SK-N-SH (cell line): Measurements from ENCODE around the gene HSPA4. TPM values are rescaled to one million over a fixed set of nuclear protein-coding genes. Genes with fewer than 3 reads are reported as not detected.
"Not testable (repeated sequence)": the region's sequence is repeated elsewhere in the genome, so short reads cannot be mapped to it uniquely, and the experiment has no call there.

Experiments
- CTCF ChIA-PET: fragments of 300-600, 350-600 bp; formaldehyde crosslinking; extraction: SDS; loops from one replicate; lab custom pipeline; 2021; lab: Yijun Ruan, JAX
- POLR2A ChIA-PET: fragments of 350-600 bp; sonication (Branson Sonifier 250); formaldehyde crosslinking; extraction: SDS; loops from one replicate; lab custom pipeline; 2020; ENCODE audit warnings: antibody characterized with exemption, inconsistent platforms; lab: Yijun Ruan, JAX
- DNase-seq: peaks from one replicate; pipeline ENCODE4 v3.0.0; 2012
- H2AFZ ChIP-seq: fragments of 200-600 bp; sonication (generic); 2 replicates; pipeline ENCODE4 v1.8.1; 2016; ENCODE audit warnings: antibody characterized with exemption, mild to moderate bottlenecking, low read depth
- H3F3A ChIP-seq: fragments of 200-600 bp; sonication (generic); replicated peaks from 2 replicates; pipeline ENCODE3; 2016; ENCODE audit warnings: antibody characterized with exemption, mild to moderate bottlenecking; ENCODE audit not compliant: insufficient read depth
- H3K27ac ChIP-seq, 2 experiments: fragments of 200-500 bp in 1 of 2; fragments of 200-600 bp in 1 of 2; sonication (Bioruptor generic) in 1 of 2; sonication (generic), shearing (Covaris generic) in 1 of 2; 2 replicates each; pipeline versions ENCODE4 v1.5.1 to v1.6.1; 2014 to 2016; ENCODE audit warnings: low read depth in 2 of 2, inconsistent platforms in 1 of 2, low read length in 1 of 2, mild to moderate bottlenecking in 1 of 2, mixed read lengths in 1 of 2
- H3K27me3 ChIP-seq: fragments of 200-600 bp; sonication (generic), shearing (Covaris generic); 2 replicates; pipeline ENCODE4 v1.6.1; 2016; ENCODE audit warnings: mixed run types; ENCODE audit not compliant: insufficient read depth
- H3K36me3 ChIP-seq, 2 experiments: fragments of 200-500 bp in 1 of 2; fragments of 200-600 bp in 1 of 2; sonication (Bioruptor generic) in 1 of 2; sonication (generic) in 1 of 2; replicated peaks in 1 of 2; 2 replicates each; pipeline versions ENCODE3 to v1.5.1; 2014 to 2016; ENCODE audit warnings: low read length in 1 of 2, mild to moderate bottlenecking in 1 of 2; ENCODE audit not compliant: insufficient read depth in 2 of 2, control insufficient read depth in 1 of 2
- H3K4me1 ChIP-seq, 2 experiments: fragments of 200-500 bp in 1 of 2; fragments of 200-600 bp in 1 of 2; sonication (Bioruptor generic) in 1 of 2; sonication (generic), shearing (Covaris generic) in 1 of 2; 2 replicates each; pipeline versions ENCODE4 v1.5.1 to v1.6.1; 2014 to 2016; ENCODE audit warnings: low read depth in 1 of 2, low read length in 1 of 2, mixed run types in 1 of 2; ENCODE audit not compliant: insufficient read depth in 2 of 2, control insufficient read depth in 1 of 2
- H3K4me2 ChIP-seq: fragments of 200-600 bp; sonication (generic), shearing (Covaris generic); 2 replicates; pipeline ENCODE4 v1.6.1; 2017; ENCODE audit warnings: mixed run types
- H3K4me3 ChIP-seq, 2 experiments: fragments of 200-500 bp in 1 of 2; fragments of 200-600 bp in 1 of 2; sonication (Bioruptor generic) in 1 of 2; sonication (generic), shearing (Covaris generic) in 1 of 2; 2 replicates each; pipeline versions ENCODE4 v1.5.1 to v1.8.1; 2014 to 2016; ENCODE audit warnings: low read depth in 2 of 2, inconsistent platforms in 1 of 2, low read length in 1 of 2, mild to moderate bottlenecking in 1 of 2, mixed read lengths in 1 of 2, moderate library complexity in 1 of 2
- H3K79me2 ChIP-seq: fragments of 200-600 bp; sonication (generic); 2 replicates; pipeline ENCODE4 v1.8.1; 2017; ENCODE audit warnings: mild to moderate bottlenecking; ENCODE audit not compliant: insufficient read depth
- H3K9ac ChIP-seq: fragments of 200-600 bp; sonication (generic); 2 replicates; pipeline ENCODE4 v1.6.1; 2017; ENCODE audit warnings: mixed run types
- H3K9me2 ChIP-seq: fragments of 200-600 bp; sonication (generic); 2 replicates; pipeline ENCODE4 v1.6.1; 2017; ENCODE audit warnings: mixed run types
- H3K9me3 ChIP-seq: fragments of 200-600 bp; sonication (generic); 2 replicates; pipeline ENCODE4 v1.6.1; 2017; ENCODE audit warnings: mixed run types, mild to moderate bottlenecking, moderate library complexity
- H4K20me1 ChIP-seq: fragments of 200-600 bp; sonication (generic); 2 replicates; pipeline ENCODE4 v1.6.1; 2017; ENCODE audit warnings: mild to moderate bottlenecking, mixed run types; ENCODE audit not compliant: insufficient read depth
- CHD2 ChIP-seq: fragments of 150-350 bp; IDR thresholded peaks from 2 replicates; pipeline ENCODE4 v1.6.1; 2018; ENCODE audit warnings: low read length; ENCODE audit not compliant: partially characterized antibody
- ELF1 ChIP-seq: IDR thresholded peaks from 2 replicates; pipeline ENCODE4 v1.4.0; 2012
- FOXJ3 ChIP-seq: sonication (generic); formaldehyde crosslinking; IDR thresholded peaks from 2 replicates; pipeline ENCODE4 v1.5.1; 2020; ENCODE audit warnings: mild to moderate bottlenecking, missing genetic modification reagents
- FOXM1 ChIP-seq: IDR thresholded peaks from 2 replicates; pipeline ENCODE4 v1.4.0; 2012; ENCODE audit warnings: low read depth, mild to moderate bottlenecking
- GABPA ChIP-seq: IDR thresholded peaks from 2 replicates; pipeline ENCODE4 v1.4.0; 2012; ENCODE audit warnings: low read depth, mild to moderate bottlenecking
- GATA2 ChIP-seq: sonication (generic); formaldehyde crosslinking; IDR thresholded peaks from 2 replicates; pipeline ENCODE4 v1.5.0; 2020; ENCODE audit warnings: mild to moderate bottlenecking, missing genetic modification reagents
- IRF3 ChIP-seq: fragments of 150-350 bp; IDR thresholded peaks from 2 replicates; pipeline ENCODE4 v1.6.1; 2016; ENCODE audit warnings: mild to moderate bottlenecking, low read depth, low read length
- JUND ChIP-seq: IDR thresholded peaks from 2 replicates; pipeline ENCODE4 v1.4.0; 2012
- MEF2A ChIP-seq: IDR thresholded peaks from 2 replicates; pipeline ENCODE4 v1.4.0; 2012; ENCODE audit warnings: low read depth, borderline replicate concordance
- NFIC ChIP-seq: IDR thresholded peaks from 2 replicates; pipeline ENCODE4 v1.4.0; 2012; ENCODE audit warnings: borderline replicate concordance
- NRF1 ChIP-seq: IDR thresholded peaks from 2 replicates; pipeline ENCODE4 v1.6.1; 2012; ENCODE audit warnings: low read depth, mild to moderate bottlenecking, low read length
- POLR2AphosphoS5 ChIP-seq: IDR thresholded peaks from 2 replicates; pipeline ENCODE4 v1.6.1; 2012; ENCODE audit warnings: low read depth, low read length
- RAD21 ChIP-seq: IDR thresholded peaks from 2 replicates; pipeline ENCODE4 v1.6.1; 2012; ENCODE audit warnings: mild to moderate bottlenecking, low read length
- RFX5 ChIP-seq: IDR thresholded peaks from 2 replicates; pipeline ENCODE4 v1.6.1; 2012; ENCODE audit warnings: mild to moderate bottlenecking, improper control_type of control experiment, low read length
- SMC3 ChIP-seq: IDR thresholded peaks from 2 replicates; pipeline ENCODE4 v1.6.1; 2012; ENCODE audit warnings: low read depth, low read length, improper control_type of control experiment
- TAF1 ChIP-seq: IDR thresholded peaks from 2 replicates; pipeline ENCODE4 v1.6.1; 2012; ENCODE audit warnings: low read depth, mild to moderate bottlenecking, low read length, moderate library complexity, borderline replicate concordance
- TCF12 ChIP-seq: IDR thresholded peaks from 2 replicates; pipeline ENCODE4 v1.4.0; 2012
- TEAD4 ChIP-seq: IDR thresholded peaks from 2 replicates; pipeline ENCODE4 v1.4.0; 2012; ENCODE audit warnings: mild to moderate bottlenecking, borderline replicate concordance; ENCODE audit not compliant: insufficient read depth
- WGBS: methylation state at CpG from one replicate; pipeline ENCODE4 v1.1.6; 2017; ENCODE audit warnings: low lambda C conversion rate; 5-methylcytosine and 5-hydroxymethylcytosine counted together
- polyA plus RNA-seq, 3 experiments: library from polyadenylated mRNA; depleted of rRNA; stranded (reverse); fragments of >200 nt; gene quantifications; 2 replicates each; pipeline ENCODE4 v1.2.3, GENCODE V29; 2012
- TF ChIP-seq, protein P1 (sequence below): IDR thresholded peaks from 2 replicates; pipeline ENCODE4 v1.4.0; 2012; ENCODE audit warnings: low read depth, borderline replicate concordance
- TF ChIP-seq, protein P2 (sequence below): fragments of 200-600 bp; sonication (generic); IDR thresholded peaks from 2 replicates; pipeline ENCODE4 v1.6.1; 2017; ENCODE audit warnings: antibody characterized with exemption, mild to moderate bottlenecking, moderate library complexity

The HSPA4 gene
- polyA plus RNA-seq, 1 of the 3 experiments (the other 2 are of a cell fraction): 18.8 TPM

- TF ChIP-seq SMC3 (no peak), NRF1 (no peak), ELF1 (no peak)
- TF ChIP-seq, all 33 proteins: peak for 0
These were observed 45.2 kb upstream of the HSPA4 start (continued) for GRCh38 chr5:133006653-133007052.

GRCh38 chr5:133008455-133008854, 43.4 kb upstream of the HSPA4 start:
- H3K4me3 ChIP-seq: not testable (repeated sequence)

GRCh38 chr5:133015466-133015865, 36.3 kb upstream of the HSPA4 start:
- POLR2A ChIA-PET: no interaction called here
- TF ChIP-seq TAF1 (no peak), RAD21 (no peak), RFX5 (no peak), ELF1 (no peak)

More at GRCh38 chr5:133008455-133008854, 43.4 kb upstream of the HSPA4 start:
- H3K4me2 ChIP-seq, H4K20me1 ChIP-seq, CTCF ChIA-PET, DNase-seq, H3F3A ChIP-seq, H3K4me1 ChIP-seq, POLR2A ChIA-PET, H3K9me2 ChIP-seq, H3K9ac ChIP-seq, H3K27me3 ChIP-seq, H3K9me3 ChIP-seq, H2AFZ ChIP-seq, H3K27ac ChIP-seq: not testable (repeated sequence)
- 80% methylated on average over 6 of the region's 6 CpGs for WGBS
- H3K79me2 ChIP-seq: peaks cover 12% of the 10 kb centered on the region; the same call in 1 of the 2 replicates
- H3K36me3 ChIP-seq: peaks cover 0 to 22% of the 10 kb centered on the region in 2 experiments

DNA sequence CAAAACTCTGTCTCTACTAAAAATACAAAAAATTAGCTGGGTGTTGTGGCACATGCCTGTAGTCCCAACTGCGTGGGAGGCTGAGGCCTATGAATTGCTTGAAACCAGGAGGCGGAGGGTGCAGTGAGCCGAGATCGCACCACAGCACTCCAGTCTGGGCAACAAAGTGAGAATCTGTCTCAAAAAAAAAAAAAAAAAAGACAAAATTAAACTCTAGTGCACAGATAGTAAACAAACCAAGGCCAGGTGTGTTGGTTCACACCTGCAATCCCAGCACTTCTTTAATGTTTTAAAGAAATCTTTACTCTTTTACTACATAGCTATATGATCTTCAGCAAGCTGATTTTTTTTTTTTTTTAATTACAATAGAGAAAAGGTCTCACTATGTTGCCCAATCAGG, 33.8 kb upstream of the HSPA4 start:
- Histone ChIP-seq H3K9ac (no peak overlapping the region), H3F3A (peaks cover 4% of the 10 kb centered on the region), H3K79me2 (peaks cover 66% of the 10 kb centered on the region), H3K27me3 (no peaks in the 10 kb centered on the region), H4K20me1 (no peaks in the 10 kb centered on the region), H2AFZ (no peak overlapping the region), H3K4me1 (no peaks in the 10 kb centered on the region), H3K9me2 (no peaks in the 10 kb centered on the region), H3K9me3 (no peaks in the 10 kb centered on the region), H3K4me3 (no peak overlapping the region), H3K4me2 (no peak overlapping the region), H3K27ac (no peak overlapping the region), H3K36me3 (peaks cover 0 to 28% of the 10 kb centered on the region in 2 experiments)
- WGBS: 84% methylated on average over 4 of the region's 4 CpGs
- no peak for DNase-seq
- ChIA-PET CTCF (no interaction called here), POLR2A (no interaction called here)
- TF ChIP-seq FOXJ3 (CRISPR knock-in tag): no peak
- TF ChIP-seq CHD2: no peak
- no peak for TF ChIP-seq FOXM1
- TF ChIP-seq POLR2AphosphoS5: no peak
- no peak for TF ChIP-seq GATA2 (CRISPR knock-in tag)
- TF ChIP-seq ELF1: no peak
- TF ChIP-seq IRF3: no peak
- no peak for TF ChIP-seq GABPA
- no peak for TF ChIP-seq JUND
- TF ChIP-seq TEAD4: no peak
- no peak for TF ChIP-seq TCF12
- TF ChIP-seq NFIC: no peak
- TF ChIP-seq, protein P1, sequence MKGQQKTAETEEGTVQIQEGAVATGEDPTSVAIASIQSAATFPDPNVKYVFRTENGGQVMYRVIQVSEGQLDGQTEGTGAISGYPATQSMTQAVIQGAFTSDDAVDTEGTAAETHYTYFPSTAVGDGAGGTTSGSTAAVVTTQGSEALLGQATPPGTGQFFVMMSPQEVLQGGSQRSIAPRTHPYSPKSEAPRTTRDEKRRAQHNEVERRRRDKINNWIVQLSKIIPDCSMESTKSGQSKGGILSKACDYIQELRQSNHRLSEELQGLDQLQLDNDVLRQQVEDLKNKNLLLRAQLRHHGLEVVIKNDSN: no peak
- TF ChIP-seq MEF2A: no peak
- TF ChIP-seq, protein P2, sequence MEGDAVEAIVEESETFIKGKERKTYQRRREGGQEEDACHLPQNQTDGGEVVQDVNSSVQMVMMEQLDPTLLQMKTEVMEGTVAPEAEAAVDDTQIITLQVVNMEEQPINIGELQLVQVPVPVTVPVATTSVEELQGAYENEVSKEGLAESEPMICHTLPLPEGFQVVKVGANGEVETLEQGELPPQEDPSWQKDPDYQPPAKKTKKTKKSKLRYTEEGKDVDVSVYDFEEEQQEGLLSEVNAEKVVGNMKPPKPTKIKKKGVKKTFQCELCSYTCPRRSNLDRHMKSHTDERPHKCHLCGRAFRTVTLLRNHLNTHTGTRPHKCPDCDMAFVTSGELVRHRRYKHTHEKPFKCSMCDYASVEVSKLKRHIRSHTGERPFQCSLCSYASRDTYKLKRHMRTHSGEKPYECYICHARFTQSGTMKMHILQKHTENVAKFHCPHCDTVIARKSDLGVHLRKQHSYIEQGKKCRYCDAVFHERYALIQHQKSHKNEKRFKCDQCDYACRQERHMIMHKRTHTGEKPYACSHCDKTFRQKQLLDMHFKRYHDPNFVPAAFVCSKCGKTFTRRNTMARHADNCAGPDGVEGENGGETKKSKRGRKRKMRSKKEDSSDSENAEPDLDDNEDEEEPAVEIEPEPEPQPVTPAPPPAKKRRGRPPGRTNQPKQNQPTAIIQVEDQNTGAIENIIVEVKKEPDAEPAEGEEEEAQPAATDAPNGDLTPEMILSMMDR: no peak

More at GRCh38 chr5:133015466-133015865, 36.3 kb upstream of the HSPA4 start:
- CTCF ChIA-PET: no interaction called here
- Histone ChIP-seq H3K27ac (no peak overlapping the region), H2AFZ (no peak overlapping the region), H3K9ac (no peak overlapping the region), H3K27me3 (no peaks in the 10 kb centered on the region), H3K9me2 (no peaks in the 10 kb centered on the region), H3K4me1 (no peaks in the 10 kb centered on the region), H3F3A (peaks cover 4% of the 10 kb centered on the region), H3K4me2 (no peak overlapping the region), H3K36me3 (peaks cover 0 to 31% of the 10 kb centered on the region in 2 experiments), H3K9me3 (no peaks in the 10 kb centered on the region), H3K4me3 (no peak overlapping the region), H3K79me2 (peaks cover 44% of the 10 kb centered on the region), H4K20me1 (no peaks in the 10 kb centered on the region)
- WGBS: 73% methylated on average over 1 of the region's 1 CpG
- DNase-seq: no peak
